PC-3 (cell line): Measurements from ENCODE around the gene ZSCAN32. TPM values are rescaled to one million over a fixed set of nuclear protein-coding genes. Genes with fewer than 3 reads are reported as not detected.

Experiments
- ATAC-seq: fragments of 200-7000 bp; cut with Tn5 transposase; 2 replicates; pipeline ENCODE4 v1.9.1; 2020; ENCODE audit warnings: mild to moderate bottlenecking, moderate library complexity
- BruUV-seq: library from RNA; stranded (reverse); fragments of 400-500 nt; replicated peaks from 2 replicates; lab custom pipeline; 2021; lab: Mats Ljungman, UMichigan
- CTCF ChIA-PET: fragments of 300-600 bp; sonication (Branson Sonifier 250); formaldehyde crosslinking; loops from one replicate; lab custom pipeline; 2022; ENCODE audit warnings: antibody characterized with exemption; lab: Charles Lee
- POLR2A ChIA-PET: fragments of 300-600 bp; sonication (Branson Sonifier 250); formaldehyde crosslinking; loops from one replicate; lab custom pipeline; 2022; ENCODE audit warnings: antibody characterized with exemption; ENCODE audit not compliant: unreplicated experiment; lab: Charles Lee
- DNase-seq: peaks from one replicate; pipeline ENCODE4 v3.0.0-alpha.2; 2015
- H2AFZ ChIP-seq: fragments of 300-600 bp; sonication (generic); 2 replicates; pipeline ENCODE4 v1.6.0; 2016; ENCODE audit warnings: antibody characterized with exemption, low read length
- H3F3A ChIP-seq: fragments of 300-600 bp; sonication (generic); one replicate; pipeline ENCODE4 v1.6.0; 2017; ENCODE audit warnings: antibody characterized with exemption, low read length, control low read depth, mild to moderate bottlenecking; ENCODE audit not compliant: unreplicated experiment
- H3K27ac ChIP-seq: fragments of 300-600 bp; sonication (generic); 2 replicates; pipeline ENCODE4 v1.5.1; 2016; ENCODE audit warnings: mild to moderate bottlenecking, low read length
- H3K27me3 ChIP-seq: fragments of 300-600 bp; sonication (generic); 2 replicates; pipeline ENCODE4 v1.6.1; 2016; ENCODE audit warnings: low read length, mixed read lengths
- H3K36me3 ChIP-seq: fragments of 300-600 bp; sonication (generic); 2 replicates; pipeline ENCODE4 v1.6.1; 2016; ENCODE audit warnings: low read depth, mixed run types, low read length, mixed read lengths
- H3K4me1 ChIP-seq: fragments of 300-600 bp; sonication (generic); 2 replicates; pipeline ENCODE4 v1.5.1; 2016; ENCODE audit warnings: low read length; ENCODE audit not compliant: insufficient read depth
- H3K4me2 ChIP-seq: fragments of 300-600 bp; sonication (generic); 2 replicates; pipeline ENCODE4 v1.6.0; 2016; ENCODE audit warnings: low read length
- H3K4me3 ChIP-seq: fragments of 300-600 bp; sonication (generic); 2 replicates; pipeline ENCODE4 v1.5.1; 2016; ENCODE audit warnings: mild to moderate bottlenecking, low read length, mixed read lengths
- H3K79me2 ChIP-seq: fragments of 300-600 bp; sonication (generic); 2 replicates; pipeline ENCODE4 v1.6.1; 2017; ENCODE audit warnings: low read length, mixed read lengths
- H3K9ac ChIP-seq: fragments of 300-600 bp; sonication (generic); 2 replicates; pipeline ENCODE4 v1.6.0; 2016; ENCODE audit warnings: mild to moderate bottlenecking, low read length
- H3K9me2 ChIP-seq: fragments of 300-600 bp; sonication (generic); replicated peaks from 2 replicates; pipeline ENCODE4 v1.6.1; 2016; ENCODE audit warnings: mixed run types, low read length, mixed read lengths
- H3K9me3 ChIP-seq: fragments of 300-600 bp; sonication (generic); 2 replicates; pipeline ENCODE4 v1.6.1; 2016; ENCODE audit warnings: low read length, mixed read lengths
- H4K20me1 ChIP-seq: fragments of 300-600 bp; sonication (generic); 2 replicates; pipeline ENCODE4 v1.6.1; 2016; ENCODE audit warnings: low read length, mixed read lengths
- EZH2 ChIP-seq: fragments of 300-600 bp; sonication (generic); IDR thresholded peaks from one replicate; pipeline ENCODE4 v1.6.1; 2017; ENCODE audit warnings: antibody characterized with exemption, mild to moderate bottlenecking, low read length; ENCODE audit not compliant: unreplicated experiment
- intact Hi-C: fragments of 100-400 bp; cut with micrococcal nuclease; formaldehyde crosslinking; loops from 2 replicates; pipeline ENCODE4 v1.9.0; 2023
- total RNA-seq: library from RNA; depleted of rRNA; stranded (reverse); fragments of >200 nt; gene quantifications from 2 replicates; pipeline ENCODE4 v1.2.3, GENCODE V29; 2014; rRNA removed
- TF ChIP-seq, protein P1 (sequence below): fragments of 300-600 bp; sonication (generic); conservative IDR thresholded peaks from 2 replicates; pipeline ENCODE4 v1.5.1; 2017; ENCODE audit warnings: antibody characterized with exemption, low read depth, mild to moderate bottlenecking, low read length

Gene ZSCAN32
- total RNA-seq, 1 experiment from 2014 or later = 7.5 TPM

DNA sequence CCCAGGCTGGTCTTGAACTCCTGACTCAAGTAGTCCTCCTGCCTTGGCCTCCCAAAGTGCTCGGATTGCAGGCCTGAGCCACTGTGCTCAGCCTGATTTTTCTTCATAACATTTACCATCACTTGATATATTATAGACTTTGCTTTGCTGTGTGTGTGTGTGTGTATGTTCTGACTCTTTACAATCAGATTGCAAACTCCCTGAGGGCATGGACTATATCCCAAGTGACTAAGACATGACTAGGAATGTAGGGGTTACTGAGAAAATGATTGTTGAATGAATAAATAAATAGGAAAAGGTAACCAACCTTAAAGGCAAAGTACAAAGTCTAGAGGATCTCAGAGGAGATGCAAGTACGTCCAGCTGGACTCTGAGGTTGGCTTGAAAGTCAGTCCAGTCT is 54.8 kb downstream of the ZSCAN32 start:
- Histone ChIP-seq H3K36me3 (no peaks in the 10 kb centered on the region), H3K9me2 (no peaks in the 10 kb centered on the region), H3K4me1 (no peaks in the 10 kb centered on the region), H3K27ac (no peak overlapping the region), H3K4me3 (no peak overlapping the region), H3F3A (no peaks in the 10 kb centered on the region), H3K9me3 (no peaks in the 10 kb centered on the region), H3K4me2 (no peak overlapping the region), H3K79me2 (no peaks in the 10 kb centered on the region), H3K9ac (no peak overlapping the region), H4K20me1 (no peaks in the 10 kb centered on the region), H3K27me3 (no peaks in the 10 kb centered on the region), H2AFZ (no peak overlapping the region)
- CTCF ChIA-PET = no interaction called here
- POLR2A ChIA-PET = no interaction called here
- no peak for DNase-seq
- no peak for ATAC-seq
- TF ChIP-seq EZH2 = no peak
- TF ChIP-seq, protein P1, sequence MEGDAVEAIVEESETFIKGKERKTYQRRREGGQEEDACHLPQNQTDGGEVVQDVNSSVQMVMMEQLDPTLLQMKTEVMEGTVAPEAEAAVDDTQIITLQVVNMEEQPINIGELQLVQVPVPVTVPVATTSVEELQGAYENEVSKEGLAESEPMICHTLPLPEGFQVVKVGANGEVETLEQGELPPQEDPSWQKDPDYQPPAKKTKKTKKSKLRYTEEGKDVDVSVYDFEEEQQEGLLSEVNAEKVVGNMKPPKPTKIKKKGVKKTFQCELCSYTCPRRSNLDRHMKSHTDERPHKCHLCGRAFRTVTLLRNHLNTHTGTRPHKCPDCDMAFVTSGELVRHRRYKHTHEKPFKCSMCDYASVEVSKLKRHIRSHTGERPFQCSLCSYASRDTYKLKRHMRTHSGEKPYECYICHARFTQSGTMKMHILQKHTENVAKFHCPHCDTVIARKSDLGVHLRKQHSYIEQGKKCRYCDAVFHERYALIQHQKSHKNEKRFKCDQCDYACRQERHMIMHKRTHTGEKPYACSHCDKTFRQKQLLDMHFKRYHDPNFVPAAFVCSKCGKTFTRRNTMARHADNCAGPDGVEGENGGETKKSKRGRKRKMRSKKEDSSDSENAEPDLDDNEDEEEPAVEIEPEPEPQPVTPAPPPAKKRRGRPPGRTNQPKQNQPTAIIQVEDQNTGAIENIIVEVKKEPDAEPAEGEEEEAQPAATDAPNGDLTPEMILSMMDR = no peak
- BruUV-seq = no TSS peak
- intact Hi-C loops = no loop called here

Other genes starting within 250 kb of the ZSCAN32 start
- gene OR1F1, start 212.8 kb downstream of the ZSCAN32 start, total RNA-seq = not detected in 2 replicates
- gene ZNF200, start 165.8 kb downstream of the ZSCAN32 start, total RNA-seq = 4.7 and 5.0 TPM in 2 replicates
- 0.04 TPM in 1 of 2 replicates, not detected in the other for gene MEFV, start 144.4 kb downstream of the ZSCAN32 start, total RNA-seq
- gene ZNF263, start 117.5 kb downstream of the ZSCAN32 start, total RNA-seq = 52.2 and 68.7 TPM in 2 replicates
- 4.4 and 5.5 TPM in 2 replicates for gene TIGD7, start 95.6 kb downstream of the ZSCAN32 start, total RNA-seq
- gene ZNF75A, start 95.5 kb downstream of the ZSCAN32 start, total RNA-seq = 15.9 and 20.1 TPM in 2 replicates
- not detected in 2 replicates for gene OR2C1, start 45.1 kb downstream of the ZSCAN32 start, total RNA-seq
- gene ZNF174, start 211 bp upstream of the ZSCAN32 start, total RNA-seq = 9.5 and 11.3 TPM in 2 replicates
- gene ZNF597, start 42.5 kb upstream of the ZSCAN32 start, total RNA-seq = not detected in 2 replicates
- gene NAA60, start 42.7 kb upstream of the ZSCAN32 start, total RNA-seq = 7.6 and 9.3 TPM in 2 replicates
- gene C16orf90, start 94.5 kb upstream of the ZSCAN32 start, total RNA-seq = not detected in 2 replicates
- gene CLUAP1, start 100.0 kb upstream of the ZSCAN32 start, total RNA-seq = 6.2 and 7.9 TPM in 2 replicates
- not detected in 2 replicates for gene NLRC3, start 176.4 kb upstream of the ZSCAN32 start, total RNA-seq
- 5.1 and 5.9 TPM in 2 replicates for gene SLX4, start 210.6 kb upstream of the ZSCAN32 start, total RNA-seq